GM19023 (cell line): ENCODE measurements around the gene RPUSD4.

Source experiments
- ATAC-seq: cut with Tn5 transposase; IDR thresholded peaks from one replicate; pipeline ENCODE4 v1.9.1; 2021; ENCODE audit warnings: mild to moderate bottlenecking, moderate library complexity; ENCODE audit not compliant: unreplicated experiment

Gene RPUSD4

DNA sequence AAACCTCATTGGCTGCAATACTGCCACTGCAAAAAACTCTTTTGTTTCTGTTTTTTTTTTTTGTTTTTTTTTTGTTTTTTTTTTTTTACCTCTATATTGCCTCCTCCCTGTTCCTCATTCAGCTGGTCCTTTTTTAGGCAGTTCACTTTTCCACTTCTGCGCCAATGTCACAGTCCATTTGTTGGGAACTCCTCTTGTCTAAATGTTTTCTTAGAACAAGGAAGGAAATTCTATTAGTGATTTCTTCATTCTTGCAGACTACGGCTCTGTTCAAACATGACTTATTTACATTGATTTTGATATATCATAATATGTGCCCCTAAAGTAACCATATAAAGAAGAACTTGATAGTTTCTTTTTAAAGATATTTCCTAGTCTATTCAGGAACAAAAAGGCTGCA lies 3.0 kb upstream of the RPUSD4 start:
- ATAC-seq = no peak

DNA sequence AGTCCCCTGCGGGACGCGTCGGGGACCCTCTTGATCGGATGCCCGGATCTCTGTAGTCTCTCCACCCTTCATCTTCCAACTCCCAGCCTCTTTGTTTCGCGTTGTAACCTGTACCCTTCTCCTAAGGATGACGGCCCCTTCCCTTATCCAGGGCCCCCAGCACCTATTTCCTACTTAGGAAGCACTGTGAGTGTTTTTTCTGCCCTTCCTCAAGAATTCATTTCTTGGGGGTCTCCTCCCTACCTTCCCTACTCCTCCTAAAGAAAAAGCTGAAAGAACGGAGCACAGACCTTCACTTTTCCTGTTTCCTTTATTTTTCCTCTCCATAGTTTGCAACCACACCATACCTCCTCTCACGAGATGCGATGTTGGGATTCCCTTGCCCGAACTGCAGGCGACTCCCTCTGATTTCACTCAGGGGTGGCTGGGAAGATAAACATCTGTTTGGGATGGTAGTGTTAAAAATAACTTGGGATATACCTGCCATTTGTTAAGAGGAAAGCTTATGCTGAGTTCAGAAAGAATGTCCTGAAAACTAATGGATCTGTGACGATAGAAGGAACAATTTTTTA lies 725 bp upstream of the RPUSD4 start:
- ATAC-seq = no peak

DNA sequence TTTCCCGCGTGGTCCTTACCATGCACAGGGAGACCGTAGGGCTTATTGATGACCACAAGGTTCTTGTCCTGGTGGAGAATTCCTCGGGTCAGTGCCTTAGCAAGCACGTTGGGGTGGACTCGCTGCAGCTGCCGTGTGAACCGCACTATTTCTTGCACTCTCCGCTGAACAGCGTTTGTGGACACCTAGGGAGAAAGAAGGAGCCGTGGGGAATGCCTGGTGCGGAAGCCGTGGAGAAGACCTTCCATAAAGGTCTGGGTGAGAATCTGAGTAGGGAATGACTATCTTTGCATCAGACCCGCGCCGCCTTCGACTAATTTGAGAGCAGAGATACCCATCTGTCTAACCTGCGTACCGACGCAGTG lies 597 bp downstream of the RPUSD4 start:
- ATAC-seq = no peak

DNA sequence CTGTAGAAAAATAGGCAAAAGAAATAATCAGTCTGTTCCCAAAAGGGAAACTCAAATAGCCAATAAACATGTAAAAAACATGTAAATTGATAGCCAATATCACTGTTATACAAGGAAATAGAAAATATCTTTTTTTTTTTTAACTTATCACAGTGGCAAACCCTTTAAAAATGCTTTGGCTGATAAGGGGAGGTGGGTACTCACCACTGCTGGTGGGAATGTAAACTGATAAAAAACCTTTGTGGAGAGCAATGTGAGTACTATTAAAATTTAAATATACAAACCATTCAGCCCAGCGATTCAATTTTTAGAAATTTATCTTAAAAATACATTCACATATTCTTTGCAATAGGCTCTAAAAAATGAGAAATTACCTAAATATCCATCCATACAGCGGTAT lies 3.6 kb downstream of the RPUSD4 start:
- ATAC-seq = no peak

DNA sequence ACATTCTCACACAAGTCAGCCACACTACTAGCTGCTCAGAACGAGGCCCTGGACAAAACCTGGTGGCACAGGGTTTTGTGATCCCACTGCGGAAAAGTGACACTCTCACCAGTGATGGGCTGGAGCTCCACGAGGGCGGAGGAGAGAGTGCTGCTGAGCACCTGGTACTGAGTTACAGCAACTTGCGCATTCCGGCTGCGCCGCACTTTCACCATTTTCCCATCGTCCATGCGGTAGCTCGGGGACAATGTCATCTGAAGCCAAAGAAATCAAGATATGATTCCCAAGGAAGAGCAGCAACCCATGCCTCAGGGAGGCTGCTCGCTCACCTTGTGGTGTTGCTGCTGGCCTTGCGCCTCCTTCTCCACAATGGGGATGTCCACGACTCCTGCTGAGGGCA lies 6.1 kb downstream of the RPUSD4 start:
- no peak for ATAC-seq

DNA sequence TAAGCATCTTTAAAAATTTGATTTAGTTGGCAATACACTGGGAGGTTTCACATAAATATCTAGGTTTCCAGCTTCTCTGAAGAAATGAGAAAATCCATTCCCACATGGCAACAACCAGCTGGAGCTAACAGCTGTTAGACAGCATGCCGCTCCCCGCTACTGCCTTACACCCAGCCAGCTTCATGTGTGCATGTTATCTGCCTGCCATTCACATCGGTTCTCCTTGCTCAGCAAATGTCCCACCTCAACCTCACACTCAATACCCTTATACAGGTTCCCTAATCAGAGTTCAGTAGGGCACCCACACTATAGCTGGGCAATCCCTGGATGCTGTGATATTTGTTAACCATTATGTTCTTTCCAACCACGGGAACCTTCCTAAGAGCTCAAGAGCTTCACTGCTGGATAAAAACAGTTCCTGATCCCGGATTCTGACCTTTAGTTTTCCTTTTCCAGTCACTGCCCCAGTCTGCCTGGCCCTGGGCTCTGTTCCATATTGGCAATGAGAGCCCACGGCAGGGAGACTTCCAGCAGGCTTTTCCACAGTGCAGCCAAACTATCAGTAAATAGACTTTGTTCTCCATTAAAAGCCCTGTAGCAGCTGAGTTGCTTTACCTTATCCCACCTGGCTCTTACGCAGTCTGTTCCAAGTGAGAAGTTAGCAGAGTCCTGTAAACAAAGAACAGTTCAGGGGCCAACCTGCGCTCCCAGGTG lies 8.6 kb downstream of the RPUSD4 start:
- no peak for ATAC-seq

DNA sequence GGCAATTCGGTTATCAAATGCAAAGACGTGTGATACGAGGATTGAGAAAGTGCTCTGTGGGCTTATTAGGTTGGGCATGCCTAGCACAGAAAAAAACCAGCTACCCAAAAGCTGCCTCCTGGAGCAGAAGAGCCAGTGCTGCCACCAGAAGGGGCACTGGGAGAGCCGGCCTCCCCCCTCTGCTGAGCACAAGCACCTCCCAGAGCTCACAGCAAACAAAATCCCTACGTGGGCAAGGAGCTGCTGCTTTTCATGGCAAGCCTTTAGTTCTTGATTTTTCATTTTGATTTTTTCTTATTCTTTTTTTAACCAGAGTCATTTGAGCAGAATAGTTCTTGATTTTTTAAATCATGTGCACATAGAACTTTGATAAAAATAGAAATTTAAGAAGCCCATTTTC lies 12.8 kb downstream of the RPUSD4 start:
- ATAC-seq = no peak

DNA sequence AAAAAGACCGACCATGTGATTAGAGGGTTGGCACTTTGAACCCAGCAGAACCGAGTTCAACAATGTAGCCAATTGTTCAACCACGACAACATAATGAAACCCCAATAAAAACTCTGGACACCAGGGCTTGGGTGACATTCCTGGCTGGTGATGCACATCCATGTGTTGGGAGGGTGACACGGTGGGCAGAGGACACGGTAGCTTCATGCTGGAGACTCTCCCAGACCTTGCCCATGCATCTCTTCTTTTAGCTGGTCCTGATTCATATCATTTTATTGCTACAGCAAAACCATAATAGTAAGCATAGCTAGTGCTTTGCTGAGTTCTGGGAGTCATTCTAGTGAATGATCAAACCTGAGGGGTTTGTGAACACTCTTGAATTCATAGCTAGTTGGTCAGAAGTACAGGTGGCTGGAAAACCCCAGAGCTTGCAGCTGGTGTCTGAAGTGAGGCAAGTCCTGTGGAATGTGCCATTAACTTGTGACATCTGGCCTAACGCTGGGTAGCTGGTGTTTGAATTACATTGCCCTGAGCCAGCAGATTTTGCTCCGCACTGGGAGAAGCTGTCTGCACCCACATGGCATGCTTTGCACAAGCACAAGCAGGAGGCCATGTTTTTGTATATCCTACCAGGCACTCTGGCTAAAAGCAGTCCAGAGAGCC lies 14.0 kb downstream of the RPUSD4 start:
- ATAC-seq = no peak

DNA sequence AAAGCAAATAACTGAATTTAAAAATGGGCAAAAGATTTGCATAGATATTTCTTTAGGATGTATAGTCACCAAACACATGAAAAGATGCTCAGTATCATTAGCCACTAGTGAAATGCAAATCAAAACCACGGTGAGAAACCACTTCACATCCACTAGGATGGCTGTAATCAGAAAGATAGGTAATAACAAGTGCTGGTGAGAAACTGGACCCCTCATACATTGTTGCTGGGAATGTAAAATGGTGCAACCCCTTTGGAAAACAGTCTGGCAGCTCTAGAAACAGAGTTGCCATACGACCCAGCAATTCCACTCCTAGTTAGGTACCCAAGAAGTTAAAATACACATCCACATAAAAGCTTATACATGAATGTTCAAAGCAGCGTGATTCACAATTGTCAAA lies 16.3 kb downstream of the RPUSD4 start:
- no peak for ATAC-seq

DNA sequence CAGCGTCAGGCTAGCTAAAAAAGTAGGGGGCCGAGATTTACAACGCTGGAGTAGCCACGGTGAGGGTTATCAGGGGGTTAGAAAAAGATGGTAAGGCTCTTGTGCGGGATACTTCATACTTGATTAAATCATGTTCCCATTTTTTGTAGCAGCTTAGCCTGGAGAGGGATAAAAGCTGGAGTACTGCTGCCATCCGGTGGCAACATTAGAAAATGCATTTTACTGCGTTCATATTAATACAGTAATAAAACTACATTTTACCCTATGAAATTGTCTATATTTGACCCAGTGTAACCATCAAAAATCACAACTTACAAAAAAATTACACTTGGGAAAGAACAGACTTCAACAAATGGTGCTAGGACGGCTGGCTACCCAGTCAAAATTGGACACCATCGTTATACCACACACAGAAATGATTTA lies 17.3 kb downstream of the RPUSD4 start:
- no peak for ATAC-seq

DNA sequence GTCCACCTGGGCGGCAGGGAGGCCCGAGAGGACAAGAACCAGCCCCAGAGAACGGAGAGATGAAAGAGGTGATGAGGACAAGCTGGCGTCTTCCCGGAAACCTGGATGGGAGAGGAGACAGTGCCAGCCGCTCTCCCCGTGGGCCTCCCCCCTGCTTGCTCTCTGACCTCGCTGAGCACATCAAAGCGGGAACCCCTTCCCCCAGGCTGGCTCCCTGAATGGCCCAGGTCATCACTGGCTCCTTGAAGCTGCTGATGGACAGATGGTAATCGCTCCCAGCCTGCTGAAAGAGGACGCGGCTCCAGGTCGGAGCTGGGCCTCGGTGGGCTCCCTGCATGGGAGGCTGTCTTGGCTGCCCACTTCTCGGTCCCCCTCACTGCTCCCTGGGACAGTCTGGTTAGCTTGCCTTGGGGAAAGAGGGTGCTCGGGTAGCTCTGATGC lies 18.4 kb downstream of the RPUSD4 start:
- no peak for ATAC-seq

DNA sequence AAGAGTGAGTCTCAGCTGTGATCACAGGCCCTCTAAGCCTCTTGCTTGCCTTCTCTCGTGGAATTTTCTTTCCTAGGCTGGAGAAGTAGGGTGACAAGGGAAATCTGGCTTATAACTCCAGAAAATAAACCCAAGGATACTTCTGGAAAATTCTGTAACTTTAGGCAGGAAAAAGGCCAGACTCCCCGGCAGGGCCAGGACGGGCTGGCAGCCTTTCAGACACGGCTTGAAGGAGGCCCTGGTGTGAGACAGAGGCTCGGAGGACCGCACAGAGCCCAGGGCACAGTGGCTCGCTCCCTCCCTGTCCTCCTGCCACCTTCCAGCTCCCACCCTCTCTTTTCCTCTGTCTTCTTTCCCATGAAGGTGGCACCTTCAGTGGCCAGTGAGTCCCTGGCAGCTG lies 19.1 kb downstream of the RPUSD4 start:
- no peak for ATAC-seq

DNA sequence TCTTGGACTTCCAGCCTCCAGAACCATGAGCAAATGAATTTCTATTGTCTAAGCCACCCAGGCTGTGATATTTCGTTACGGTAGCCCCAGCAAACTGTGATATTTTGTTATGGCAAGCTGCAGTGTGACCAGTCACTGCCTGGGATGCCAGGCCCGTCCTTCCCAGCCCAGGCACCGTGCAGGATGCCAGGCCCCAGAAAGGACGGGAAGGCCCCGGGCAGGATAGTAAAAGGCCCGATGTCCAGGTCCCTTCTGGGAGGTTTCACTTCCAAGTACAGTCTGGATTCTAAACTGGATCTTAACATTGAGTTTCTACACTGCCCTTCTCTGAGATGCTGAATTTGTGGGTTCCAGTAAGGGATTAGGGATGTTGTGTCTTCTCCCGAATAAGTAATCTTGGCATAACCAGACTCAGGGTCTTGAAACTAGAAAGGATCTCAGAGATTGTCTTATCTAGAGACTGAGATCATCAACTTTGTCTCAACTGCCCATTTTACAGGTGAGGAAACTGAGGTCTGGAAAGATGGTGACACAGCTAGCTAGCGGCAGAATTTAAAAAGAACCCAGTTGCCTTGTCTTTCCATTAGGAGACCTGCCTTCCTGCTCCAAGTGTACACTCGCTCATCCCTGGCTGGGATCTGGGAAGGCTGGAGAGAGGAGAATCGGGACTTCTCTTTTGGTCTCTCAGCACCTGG lies 19.9 kb downstream of the RPUSD4 start:
- ATAC-seq = no peak

DNA sequence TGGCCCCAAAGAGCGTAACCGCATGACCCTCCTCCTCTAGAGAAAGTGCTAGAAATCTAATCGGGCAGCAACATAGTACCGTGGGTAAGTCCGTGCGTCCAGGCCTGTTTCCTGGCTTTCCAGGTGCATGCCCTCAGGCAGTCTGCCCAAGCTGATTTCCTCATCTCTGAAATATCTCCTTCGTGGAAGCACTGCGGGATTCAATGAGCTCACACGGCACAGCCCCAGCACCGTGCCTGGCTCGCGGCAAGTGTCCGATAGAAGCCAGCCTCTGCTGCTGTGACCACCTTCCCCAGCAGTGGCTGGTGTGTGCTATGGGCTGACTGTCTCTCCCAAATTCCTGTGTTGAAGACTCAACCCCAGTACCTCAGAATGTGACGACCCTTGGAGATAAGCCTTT lies 20.7 kb downstream of the RPUSD4 start:
- ATAC-seq = no peak

DNA sequence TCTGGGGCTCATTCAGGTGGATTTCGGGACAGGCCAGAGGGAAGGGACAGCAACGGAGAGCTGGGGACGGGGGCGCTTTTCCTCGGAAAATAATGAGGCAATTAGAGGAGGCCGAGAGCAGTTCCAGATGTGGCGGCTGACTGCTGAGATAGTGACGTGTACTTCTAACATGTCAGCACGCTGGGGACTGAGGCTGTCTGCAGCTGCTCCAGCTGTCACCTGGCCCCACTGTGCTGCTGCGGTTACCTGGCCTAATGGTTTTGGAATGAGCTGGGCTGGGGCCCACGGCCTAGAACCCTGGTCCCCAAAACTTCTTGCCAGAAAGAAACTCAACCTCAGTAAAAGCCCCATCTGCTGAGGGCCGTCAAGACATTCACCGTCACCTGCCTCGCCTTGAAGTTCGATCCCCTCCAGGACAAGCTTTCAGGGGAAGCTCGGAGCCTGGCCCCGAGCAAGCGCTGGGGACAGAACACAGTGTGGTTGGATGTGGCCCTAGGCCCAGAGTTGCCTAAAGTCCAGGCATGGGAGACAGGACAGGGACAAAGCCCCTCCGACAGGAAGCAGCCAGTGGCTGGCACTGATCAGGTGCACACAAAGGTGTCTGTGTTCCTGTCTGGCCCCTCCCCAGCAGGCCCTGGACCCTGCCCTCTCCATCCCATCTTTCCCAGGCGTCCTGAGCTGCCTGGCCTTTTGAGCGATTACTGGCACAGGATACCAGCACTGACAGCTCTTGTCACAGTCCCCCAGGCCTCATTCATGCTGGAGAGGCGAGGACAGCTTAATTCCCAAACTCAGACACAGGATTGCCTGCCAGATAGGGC lies 22.1 kb downstream of the RPUSD4 start:
- peak; percentile 73 for ATAC-seq

DNA sequence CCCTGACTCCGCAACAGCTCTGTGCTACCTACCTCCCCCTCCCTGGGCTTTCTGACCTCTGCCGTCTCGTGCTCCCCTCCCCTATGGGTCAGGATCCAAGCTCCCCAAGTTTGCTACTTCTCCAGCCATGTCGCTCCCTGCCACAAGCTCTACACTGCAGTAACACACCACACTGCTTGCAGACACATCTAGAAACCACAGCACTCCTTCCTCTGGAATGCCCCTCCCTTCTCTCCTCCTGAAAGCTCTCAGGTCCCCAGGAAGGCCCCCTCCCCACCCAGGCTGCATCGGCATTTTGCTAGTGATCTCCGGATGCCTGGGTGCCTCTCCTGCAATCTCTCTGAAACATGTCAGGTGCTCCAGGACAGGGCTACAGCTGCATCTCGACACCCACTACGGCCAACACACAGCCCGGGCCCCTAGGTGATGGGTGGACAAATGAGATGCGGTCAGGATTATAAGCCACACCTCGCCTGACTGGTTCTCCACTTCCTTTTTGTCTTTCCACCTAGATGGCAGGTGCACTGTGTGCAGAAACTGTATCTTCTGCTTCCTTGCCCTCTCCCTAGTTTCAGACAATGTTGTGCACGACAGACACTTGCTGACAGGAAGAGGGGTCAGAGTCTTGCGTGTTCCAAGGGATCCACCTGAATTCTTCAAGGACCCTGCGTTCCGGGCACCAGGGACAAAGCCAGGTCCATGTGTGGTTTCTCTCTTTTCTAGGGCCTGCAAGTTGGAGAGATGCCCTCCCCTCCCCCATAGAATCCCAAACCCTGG lies 22.9 kb downstream of the RPUSD4 start:
- ATAC-seq = peak; percentile 66

DNA sequence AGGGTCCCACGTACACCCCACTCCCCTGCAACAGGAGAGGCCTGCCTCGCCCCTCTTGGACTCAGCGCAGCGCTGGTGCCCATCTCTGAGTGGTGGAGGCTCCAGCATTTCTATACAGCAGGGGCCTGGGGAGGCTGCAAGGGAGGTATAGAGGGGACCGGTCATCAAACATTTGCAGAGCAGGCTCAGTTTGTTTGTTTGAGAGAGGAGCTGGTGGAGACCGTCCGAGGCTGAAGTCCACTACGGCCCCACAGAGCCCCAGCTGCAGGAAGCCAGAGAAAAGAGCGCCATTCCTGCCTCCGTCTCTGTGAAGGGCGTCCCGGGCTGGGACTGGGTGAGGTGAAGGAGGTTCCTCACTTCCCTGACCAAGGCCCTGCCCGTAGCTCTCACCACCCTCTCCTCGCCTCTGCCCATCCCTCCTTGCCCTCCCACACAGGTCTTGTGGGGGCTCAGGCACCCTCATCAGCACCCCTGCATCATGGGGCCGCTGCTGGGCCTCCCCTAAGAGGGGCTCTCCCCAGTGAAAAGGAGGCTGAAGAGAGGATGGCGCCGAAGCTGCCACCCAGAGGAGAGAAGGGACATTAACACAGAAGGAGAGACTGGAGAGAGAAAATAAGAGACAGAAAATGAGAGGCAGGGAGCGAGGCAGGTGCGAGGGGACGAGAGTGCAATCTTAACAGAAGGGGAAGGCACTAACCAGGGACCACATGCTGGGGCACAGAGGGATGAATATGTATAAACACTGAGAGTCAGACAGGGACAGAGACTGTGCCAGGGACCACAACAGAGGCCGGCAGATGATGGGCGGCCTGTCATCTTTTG lies 24.5 kb downstream of the RPUSD4 start:
- ATAC-seq = no peak

DNA sequence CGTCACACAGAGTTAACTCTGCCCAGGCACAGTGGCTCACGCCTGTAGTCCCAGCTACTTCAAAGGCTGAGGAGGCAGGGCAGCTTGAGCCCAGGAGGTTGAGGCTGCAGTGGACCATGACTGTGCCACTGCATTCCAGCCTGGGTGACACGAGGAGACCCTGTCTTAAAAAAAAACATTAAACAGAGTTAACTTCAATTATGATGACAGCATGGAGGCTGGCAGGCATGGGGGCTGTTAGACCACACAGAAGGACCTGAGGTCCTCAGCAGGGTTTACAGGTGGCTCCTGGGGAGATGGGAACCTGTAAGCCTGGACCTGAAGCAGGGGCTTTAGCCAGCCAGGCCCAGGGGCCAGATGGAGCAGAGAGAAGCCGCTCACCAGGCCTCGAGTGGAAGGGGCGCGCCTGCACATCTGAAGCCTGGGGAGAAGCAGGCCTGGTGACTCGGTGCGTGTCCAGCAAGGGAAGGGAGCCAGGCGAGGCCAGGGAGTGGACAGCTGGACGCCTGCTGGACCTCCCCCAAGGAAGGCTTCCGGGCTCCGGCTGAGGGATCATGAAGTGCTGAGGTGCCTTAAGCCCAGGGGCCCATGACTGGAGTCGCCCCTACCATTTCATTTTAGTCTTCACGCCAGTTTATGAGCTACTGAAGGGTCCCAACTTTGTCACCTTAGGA lies 25.3 kb downstream of the RPUSD4 start:
- no peak for ATAC-seq
